IPS-NIHi7 (cell line): Measurements from ENCODE around the gene MID1.

Experiments
- DNase-seq: peaks from one replicate; pipeline ENCODE4 v3.0.0; 2012; ENCODE audit warnings: mixed read lengths; ENCODE audit errors: extremely low spot score

MID1 gene

GRCh38 chrX:10533696-10534365 is 86.6 kb downstream of the MID1 start:
- DNase-seq = no peak

DNA sequence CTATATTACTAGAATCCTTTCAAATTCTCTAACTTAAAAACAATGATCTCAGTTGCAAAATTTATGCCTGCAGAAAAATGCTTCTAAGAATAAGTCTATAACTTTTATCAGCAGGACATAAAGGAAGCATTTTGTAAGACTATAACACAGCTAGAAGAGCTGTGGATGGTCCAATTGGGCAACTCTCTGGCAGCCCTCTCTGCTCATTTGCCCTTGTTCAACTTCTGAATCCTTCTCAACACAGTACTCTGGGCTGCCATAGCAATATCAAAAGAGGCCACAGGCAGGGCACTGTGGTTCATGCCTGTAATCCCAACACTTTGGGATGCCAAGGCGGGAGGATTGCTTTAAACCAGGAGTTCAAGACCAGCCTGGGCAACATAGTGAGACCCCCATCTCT is 88.5 kb downstream of the MID1 start:
- no peak for DNase-seq

- no peak for DNase-seq
Observed at GRCh38 chrX:10529344-10529743, 91.0 kb downstream of the MID1 start.

DNA sequence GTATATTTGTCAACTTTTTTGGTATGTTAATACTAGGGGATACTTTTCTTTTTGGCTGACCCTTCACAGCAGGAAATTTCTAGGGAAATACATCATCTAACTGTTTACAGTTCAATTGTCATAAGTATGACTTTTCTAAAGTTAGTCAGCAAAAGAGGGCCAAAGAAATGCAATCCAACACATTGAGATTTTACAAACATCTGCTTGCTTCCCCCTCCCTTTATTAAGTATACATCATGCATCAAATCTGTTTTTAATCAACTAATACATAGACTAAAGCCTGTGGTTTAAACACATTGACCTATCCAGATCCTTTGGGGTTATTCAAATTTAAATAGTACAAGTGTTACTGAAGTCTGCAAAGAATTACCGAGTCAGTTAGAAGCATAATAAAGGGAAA is 93.9 kb downstream of the MID1 start:
- DNase-seq = no peak

GRCh38 chrX:10525381-10526120 is 94.8 kb downstream of the MID1 start:
- DNase-seq = no peak

DNA sequence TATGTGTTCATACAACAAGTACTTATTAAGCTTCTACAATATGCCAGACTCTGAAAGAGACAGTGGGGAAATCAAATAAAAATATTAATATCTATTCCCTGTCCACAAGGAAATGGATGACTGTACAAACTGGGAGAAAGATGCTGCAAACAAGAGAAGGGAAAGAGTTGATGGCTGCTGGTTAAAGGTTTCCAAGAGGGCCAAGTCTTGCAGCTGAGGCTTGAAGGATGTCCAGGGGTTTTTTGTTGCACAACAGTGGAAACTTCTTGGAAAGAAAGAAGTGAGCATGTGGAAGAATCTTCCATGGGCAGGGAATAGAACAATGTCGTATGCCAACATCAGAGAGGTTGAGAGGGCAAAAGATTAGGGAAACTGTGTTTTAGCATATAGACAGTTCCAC is 95.8 kb downstream of the MID1 start:
- DNase-seq = no peak

DNA sequence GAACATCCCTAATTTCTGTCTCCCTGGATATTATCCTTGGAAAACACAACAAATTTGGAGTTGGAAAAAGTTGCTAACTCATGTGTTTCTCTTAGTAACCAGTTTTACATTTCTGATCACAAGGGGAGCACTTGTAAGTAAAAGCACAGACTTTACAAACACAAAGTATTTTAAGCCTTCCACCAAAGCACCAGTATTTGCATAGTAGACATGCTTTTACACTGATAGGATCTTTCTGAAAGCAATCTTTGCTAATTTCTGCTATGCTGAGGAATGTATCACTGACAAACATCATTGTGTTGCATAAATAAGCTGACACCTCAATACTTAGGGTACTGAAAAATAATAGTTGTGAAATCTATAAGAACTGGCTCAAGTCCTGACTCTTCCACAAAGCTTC is 100.6 kb downstream of the MID1 start:
- DNase-seq = no peak

GRCh38 chrX:10519278-10519677 is 101.1 kb downstream of the MID1 start:
- no peak for DNase-seq

DNA sequence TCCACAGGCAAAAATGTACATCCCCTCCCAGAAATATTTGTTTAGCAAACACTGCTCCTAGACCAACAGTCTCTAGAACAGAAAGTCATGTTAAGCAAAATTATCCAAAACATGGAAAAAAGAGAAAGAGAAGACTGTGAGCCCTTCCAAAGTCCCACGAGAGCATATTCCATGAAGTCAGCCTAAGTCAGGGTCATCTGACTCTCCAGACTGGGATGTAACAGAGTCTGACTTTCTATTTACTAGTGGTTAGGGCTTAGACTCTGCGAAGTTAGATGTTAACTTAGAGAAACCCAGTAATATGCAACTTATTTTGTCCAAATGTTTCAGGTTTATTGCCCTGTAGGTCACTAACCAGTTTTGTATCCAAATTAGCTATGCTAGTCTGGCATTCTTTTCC is 102.3 kb downstream of the MID1 start:
- no peak for DNase-seq

GRCh38 chrX:10516781-10517322 is 103.5 kb downstream of the MID1 start:
- no peak for DNase-seq

- DNase-seq = no peak
Observed at GRCh38 chrX:10514891-10515290, 105.5 kb downstream of the MID1 start.

GRCh38 chrX:10513974-10514373 is 106.4 kb downstream of the MID1 start:
- DNase-seq = no peak

DNA sequence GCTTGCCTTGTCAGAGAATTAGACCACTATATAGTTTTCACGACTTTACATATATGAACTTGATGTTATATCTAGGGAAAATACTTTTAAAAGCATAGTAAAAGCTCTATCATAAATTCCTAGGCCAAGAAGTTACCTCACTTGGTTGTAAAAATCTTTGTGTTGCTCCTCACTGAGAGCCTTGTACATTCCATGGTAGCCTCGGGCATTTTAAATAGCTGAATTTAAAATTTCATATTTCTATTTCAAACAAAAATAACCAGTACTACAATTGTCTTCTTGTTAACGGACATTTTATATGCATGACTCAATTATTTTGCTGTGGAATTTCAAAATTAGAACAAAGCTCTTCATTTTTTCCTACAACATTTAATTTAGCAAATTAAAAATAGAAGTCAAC is 107.6 kb downstream of the MID1 start:
- DNase-seq = no peak

GRCh38 chrX:10512258-10512657 is 108.1 kb downstream of the MID1 start:
- no peak for DNase-seq

- peak; percentile 43 for DNase-seq
Observed at GRCh38 chrX:10509397-10509796, 111.0 kb downstream of the MID1 start.

DNA sequence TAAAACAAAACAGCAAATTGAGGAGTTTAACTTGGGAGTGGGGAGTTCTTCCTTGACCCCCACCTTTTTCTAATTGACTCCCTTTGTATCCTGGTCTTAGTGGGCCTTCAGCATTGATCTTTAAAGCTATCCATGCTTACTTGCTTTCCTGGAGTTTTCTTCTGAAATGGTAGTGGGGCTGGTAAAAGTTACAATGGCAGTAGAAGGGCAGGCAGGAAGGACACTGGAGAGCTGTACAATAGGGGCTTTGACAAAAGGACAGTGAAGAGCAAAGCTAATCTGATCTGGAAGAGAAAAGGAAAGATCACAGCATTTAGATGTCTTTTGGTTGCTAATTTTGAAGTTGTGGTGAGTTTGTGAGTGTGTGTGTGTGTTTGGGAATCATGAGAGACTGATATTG is 111.5 kb downstream of the MID1 start:
- peak; percentile 27 for DNase-seq

- no peak for DNase-seq
Observed at GRCh38 chrX:10507876-10508275, 112.5 kb downstream of the MID1 start.

DNA sequence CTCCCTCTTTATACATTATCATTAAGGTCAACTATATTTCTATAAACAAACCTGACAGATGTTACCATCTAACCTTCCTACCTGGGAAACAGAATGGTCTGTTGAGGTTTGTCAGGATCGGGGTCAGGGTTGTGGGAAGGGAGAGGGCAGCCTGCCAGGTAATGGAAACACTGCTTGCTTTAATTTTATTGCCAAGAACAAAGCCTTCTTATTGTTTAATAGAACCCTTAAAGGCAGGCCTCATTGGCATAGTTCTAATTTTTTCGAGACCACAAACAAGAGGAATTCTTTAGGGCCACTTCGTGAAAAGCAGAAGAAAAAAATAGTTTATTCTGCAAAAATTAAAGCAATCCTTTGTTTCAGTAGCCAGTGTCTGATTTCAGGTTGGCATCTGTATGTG is 113.2 kb downstream of the MID1 start:
- DNase-seq = no peak

GRCh38 chrX:10506781-10507180 is 113.6 kb downstream of the MID1 start:
- no peak for DNase-seq

GRCh38 chrX:10505726-10506125 is 114.7 kb downstream of the MID1 start:
- no peak for DNase-seq

GRCh38 chrX:10502961-10503360 is 117.4 kb downstream of the MID1 start:
- no peak for DNase-seq

- DNase-seq = no peak
Observed at GRCh38 chrX:10501611-10502010, 118.8 kb downstream of the MID1 start.

GRCh38 chrX:10496345-10496965 is 123.9 kb downstream of the MID1 start:
- DNase-seq = no peak
